ENCODE data around the gene C13orf42. TPM values are rescaled to one million over a fixed set of nuclear protein-coding genes. Genes with fewer than 3 reads are reported as not detected.

C13orf42 gene
- total RNA-seq (2013), result not detected
- not detected for polyA plus RNA-seq
- not detected in 2 replicates for polyA minus RNA-seq
- total RNA-seq, result 0 to 1.2 (median 0) reads per million in 11 experiments

DNA sequence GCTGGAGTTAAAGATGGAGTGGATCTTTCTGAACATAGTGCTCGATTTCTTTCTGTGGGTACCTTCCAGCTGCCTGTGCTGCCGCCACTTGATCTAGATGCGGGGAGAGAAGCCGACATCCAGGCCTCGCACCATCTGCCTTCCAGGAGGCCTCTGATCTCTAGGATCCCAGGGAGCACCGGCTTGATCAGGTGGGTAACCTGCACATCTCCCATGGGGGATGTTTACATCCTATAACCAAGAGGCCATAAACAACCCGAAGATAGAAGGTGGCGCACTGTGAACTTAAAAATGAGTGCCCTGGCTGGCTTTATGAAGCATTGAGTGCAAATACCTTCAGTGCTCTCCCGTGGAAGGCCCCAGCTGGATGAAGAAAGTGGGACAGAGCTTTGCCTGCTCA lies at the start of gene C13orf42:
Gene C13orf42, minus strand, starts transcription at position 101 of the 400 bp plus-strand sequence. Its CDS starts 65 bp downstream, at position 36.
- H3K4me1 Mint-ChIP-seq, result peaks cover 2% of the 10 kb centered on the region
- no peak within 1 kb of the TSS for H2AFZ ChIP-seq (ENCODE audit: insufficient read depth, low read depth, low read length, poor library complexity, severe bottlenecking)
- no peaks in the 10 kb centered on the region for H3K4me1 ChIP-seq (ENCODE audit: control insufficient read depth in 1 of 2, insufficient read depth in 2 of 2, low read length in 2 of 2)
- no peak for DNase-seq
- H3K4me2 ChIP-seq (replicated peaks; ENCODE audit: extremely low read depth, low read length, poor library complexity, severe bottlenecking), result no peak within 1 kb of the TSS
- no peaks in the 10 kb centered on the region for H3K36me3 ChIP-seq (replicated peaks in 1 of 2; ENCODE audit: control insufficient read depth in 1 of 2, insufficient read depth in 2 of 2, low read length in 2 of 2)
- H3K79me2 ChIP-seq (ENCODE audit: insufficient read depth, low read length), result no peaks in the 10 kb centered on the region
- H3K9me3 Mint-ChIP-seq, result peaks cover 0 to 2% (median 0%) of the 10 kb centered on the region in 7 donors
- peaks cover 3 to 4% (median 3%) of the 10 kb centered on the region in 3 donors for H3K27me3 Mint-ChIP-seq (ENCODE audit: low read depth in 3 of 3)
- H3K4me3 Mint-ChIP-seq, result no peak within 1 kb of the TSS
- H3K27ac ChIP-seq (ENCODE audit: low read depth in 1 of 2, low read length in 2 of 2), result no peak within 1 kb of the TSS
- no peaks in the 10 kb centered on the region for H4K20me1 ChIP-seq (ENCODE audit: insufficient read depth, low read length)
- H3K27ac Mint-ChIP-seq, result no peak within 1 kb of the TSS
- no peaks in the 10 kb centered on the region for H3K27me3 ChIP-seq (ENCODE audit: control insufficient read depth in 2 of 2, insufficient read depth in 2 of 2, low read length in 2 of 2)
- no peak within 1 kb of the TSS for H3K9ac ChIP-seq (ENCODE audit: insufficient read depth, low read length, poor library complexity, severe bottlenecking)
- no peak within 1 kb of the TSS for H3K4me3 ChIP-seq (replicated peaks in 1 of 3; ENCODE audit: low read depth in 2 of 3, low read length in 3 of 3)
- intact Hi-C loops (cut with micrococcal nuclease), result no loop called here
- 94% methylated on average over 6 of the region's 9 CpGs for WGBS (ENCODE audit: insufficient coverage)
- H3K36me3 Mint-ChIP-seq, result no peaks in the 10 kb centered on the region
- TF ChIP-seq, protein P1, sequence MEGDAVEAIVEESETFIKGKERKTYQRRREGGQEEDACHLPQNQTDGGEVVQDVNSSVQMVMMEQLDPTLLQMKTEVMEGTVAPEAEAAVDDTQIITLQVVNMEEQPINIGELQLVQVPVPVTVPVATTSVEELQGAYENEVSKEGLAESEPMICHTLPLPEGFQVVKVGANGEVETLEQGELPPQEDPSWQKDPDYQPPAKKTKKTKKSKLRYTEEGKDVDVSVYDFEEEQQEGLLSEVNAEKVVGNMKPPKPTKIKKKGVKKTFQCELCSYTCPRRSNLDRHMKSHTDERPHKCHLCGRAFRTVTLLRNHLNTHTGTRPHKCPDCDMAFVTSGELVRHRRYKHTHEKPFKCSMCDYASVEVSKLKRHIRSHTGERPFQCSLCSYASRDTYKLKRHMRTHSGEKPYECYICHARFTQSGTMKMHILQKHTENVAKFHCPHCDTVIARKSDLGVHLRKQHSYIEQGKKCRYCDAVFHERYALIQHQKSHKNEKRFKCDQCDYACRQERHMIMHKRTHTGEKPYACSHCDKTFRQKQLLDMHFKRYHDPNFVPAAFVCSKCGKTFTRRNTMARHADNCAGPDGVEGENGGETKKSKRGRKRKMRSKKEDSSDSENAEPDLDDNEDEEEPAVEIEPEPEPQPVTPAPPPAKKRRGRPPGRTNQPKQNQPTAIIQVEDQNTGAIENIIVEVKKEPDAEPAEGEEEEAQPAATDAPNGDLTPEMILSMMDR (IDR thresholded peaks at IDR 0.05), result no peak
- no peaks in the 10 kb centered on the region for H3K9me3 ChIP-seq (replicated peaks in 1 of 2; ENCODE audit: control insufficient read depth in 1 of 2, insufficient read depth in 1 of 2, low read length in 2 of 2)

DNA sequence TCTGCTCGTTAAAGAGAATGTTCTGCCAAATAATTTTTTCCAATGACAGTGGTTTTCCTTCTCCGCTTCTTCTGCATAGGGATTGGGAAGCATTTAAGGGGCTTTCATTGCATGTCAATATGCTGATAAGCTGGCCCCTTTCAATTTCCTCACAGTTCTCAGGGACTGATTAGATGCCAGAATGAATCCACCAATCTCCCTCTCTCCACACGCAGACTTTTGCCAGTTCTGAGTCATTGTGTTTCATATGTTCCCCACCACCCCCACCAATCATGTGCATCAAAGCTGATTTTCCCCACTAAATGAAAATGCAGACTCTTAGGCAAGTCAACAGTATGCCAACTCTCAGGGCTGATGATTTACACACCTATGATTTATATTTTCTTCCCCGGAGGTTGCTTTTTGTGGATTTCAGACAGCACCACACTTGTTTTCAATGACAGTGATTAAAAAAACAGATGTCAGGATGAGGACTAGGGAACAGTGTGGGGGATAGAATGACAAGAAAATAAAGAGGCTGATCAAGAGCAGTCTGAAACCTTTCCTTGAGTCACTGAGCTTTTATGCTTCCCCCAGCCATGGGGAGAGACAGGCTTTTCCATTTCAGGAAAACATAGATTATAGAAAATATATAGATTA lies 47.9 kb upstream of the C13orf42 start:
- no peak overlapping the region for H3K4me3 Mint-ChIP-seq
- no peaks in the 10 kb centered on the region for H3K9me3 Mint-ChIP-seq
- TF ChIP-seq, protein P1 (IDR thresholded peaks at IDR 0.05), result no peak
- Histone ChIP-seq H2AFZ (ENCODE audit: insufficient read depth, low read depth, low read length, poor library complexity, severe bottlenecking) (no peak overlapping the region), H3K79me2 (ENCODE audit: insufficient read depth, low read length) (no peaks in the 10 kb centered on the region), H3K27me3 (ENCODE audit: control insufficient read depth in 2 of 2, insufficient read depth in 2 of 2, low read length in 2 of 2) (no peaks in the 10 kb centered on the region), H3K4me3 (replicated peaks in 1 of 3; ENCODE audit: low read depth in 2 of 3, low read length in 3 of 3) (no peak overlapping the region), H3K27ac (ENCODE audit: low read depth in 1 of 2, low read length in 2 of 2) (no peak overlapping the region), H3K4me1 (ENCODE audit: control insufficient read depth in 1 of 2, insufficient read depth in 2 of 2, low read length in 2 of 2) (peaks cover 4 to 7% of the 10 kb centered on the region in 2 donors), H3K4me2 (replicated peaks; ENCODE audit: extremely low read depth, low read length, poor library complexity, severe bottlenecking) (no peak overlapping the region), H3K9me3 (replicated peaks in 1 of 2; ENCODE audit: control insufficient read depth in 1 of 2, insufficient read depth in 1 of 2, low read length in 2 of 2) (no peaks in the 10 kb centered on the region), H4K20me1 (ENCODE audit: insufficient read depth, low read length) (no peaks in the 10 kb centered on the region), H3K36me3 (replicated peaks in 1 of 2; ENCODE audit: control insufficient read depth in 1 of 2, insufficient read depth in 2 of 2, low read length in 2 of 2) (no peaks in the 10 kb centered on the region), H3K9ac (ENCODE audit: insufficient read depth, low read length, poor library complexity, severe bottlenecking) (no peak overlapping the region)
- intact Hi-C loops (cut with micrococcal nuclease), result no loop called here
- H3K27me3 Mint-ChIP-seq (ENCODE audit: low read depth in 3 of 3), result peaks cover 0 to 5% (median 2%) of the 10 kb centered on the region in 3 donors
- DNase-seq, result no peak
- no peak overlapping the region for H3K27ac Mint-ChIP-seq
- 80% methylated on average over 2 of the region's 4 CpGs for WGBS (ENCODE audit: insufficient coverage)
- H3K4me1 Mint-ChIP-seq, result peaks cover 8% of the 10 kb centered on the region
- no peaks in the 10 kb centered on the region for H3K36me3 Mint-ChIP-seq

Data from CD14-positive monocyte (primary cell).